Brain microvascular endothelial cell (primary cell): ENCODE data around the gene CLEC20A.

Experiments
- DNase-seq: peaks from one replicate; pipeline ENCODE4 v3.0.0-alpha.2; 2020
- H3K27ac ChIP-seq: fragments of 250-450 bp; sonication (Bioruptor Pico); 2 replicates; pipeline ENCODE4 v1.5.1; 2020; ENCODE audit warnings: mild to moderate bottlenecking, moderate library complexity
- H3K27me3 ChIP-seq: fragments of 250-450 bp; sonication (Bioruptor Pico); replicated peaks from 2 replicates; pipeline ENCODE4 v1.5.1; 2020; ENCODE audit warnings: mild to moderate bottlenecking
- H3K36me3 ChIP-seq: fragments of 250-450 bp; sonication (Bioruptor Pico); replicated peaks from 2 replicates; pipeline ENCODE4 v1.5.1; 2020; ENCODE audit warnings: mild to moderate bottlenecking
- H3K4me3 ChIP-seq: 2 replicates; pipeline ENCODE4 v1.5.1; 2011; ENCODE audit warnings: low read depth, mild to moderate bottlenecking, control low read depth, low read length, moderate library complexity
- in situ Hi-C: cut with HindIII; loops from 2 replicates; pipeline ENCODE4 v1.10.0; 2017; ENCODE audit warnings: low sequenced_read_pairs, low pct_ligation_motif_present
- TF ChIP-seq, protein P1 (sequence below): IDR thresholded peaks from 2 replicates; pipeline ENCODE4 v1.5.1; 2011; ENCODE audit warnings: low read depth, mild to moderate bottlenecking, moderate library complexity, low read length, control low read depth, inconsistent platforms; ENCODE audit errors: missing control alignments

The CLEC20A gene

DNA sequence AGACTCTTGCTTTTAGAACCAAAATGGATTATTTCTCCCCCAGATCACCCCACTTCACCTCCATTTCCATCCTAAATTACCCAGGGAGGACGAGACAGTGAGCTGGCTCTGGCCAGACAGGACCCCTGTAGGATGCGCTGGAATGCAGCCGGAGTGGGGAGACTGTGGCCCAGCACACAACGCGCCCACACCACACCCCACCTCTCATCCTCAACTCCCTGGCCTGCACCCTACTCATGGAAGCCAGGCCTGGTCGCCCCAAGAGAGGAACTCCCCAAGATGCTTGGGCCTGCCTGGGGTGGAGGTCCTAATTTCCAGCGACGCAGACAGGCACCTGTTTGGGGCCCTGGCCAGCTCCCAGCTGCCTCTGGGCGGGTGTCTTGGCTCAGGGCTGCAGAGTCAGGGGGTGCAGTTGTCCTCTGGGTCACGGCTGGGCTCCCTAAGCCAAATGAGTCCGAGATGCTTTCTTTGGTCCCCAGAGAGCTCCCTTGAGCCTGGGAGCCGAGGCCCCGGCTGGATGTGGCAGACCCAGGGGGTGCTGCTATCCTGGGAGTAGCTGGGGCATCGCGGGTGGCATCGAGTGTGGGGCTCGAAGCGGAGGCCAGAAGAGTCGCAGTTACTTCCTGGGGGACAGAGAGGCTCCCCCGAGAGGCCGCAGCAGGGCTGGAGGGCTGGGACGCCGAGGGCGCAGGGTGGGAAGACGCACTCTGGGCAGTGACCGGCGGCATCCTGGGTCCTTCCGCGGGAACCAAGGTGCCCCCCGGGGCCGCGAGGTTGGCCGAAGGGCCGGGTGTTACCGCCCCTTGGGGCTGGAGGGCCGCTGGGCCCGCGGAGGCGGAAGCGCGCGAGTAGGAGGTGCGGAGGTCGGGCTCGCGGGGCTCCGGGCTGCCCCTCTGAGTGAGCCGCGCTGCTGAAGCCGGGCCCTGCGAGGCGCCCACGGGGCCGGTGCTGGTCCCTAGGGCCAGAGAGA, 10.4 kb downstream of the CLEC20A start:
- in situ Hi-C loops, result no loop called here
- DNase-seq, result no peak
- H3K36me3 ChIP-seq, result no peaks in the 10 kb centered on the region
- H3K27me3 ChIP-seq, result no peaks in the 10 kb centered on the region
- H3K4me3 ChIP-seq, result peak overlapping the region; percentile 46
- no peak overlapping the region for H3K27ac ChIP-seq
- TF ChIP-seq, protein P1, sequence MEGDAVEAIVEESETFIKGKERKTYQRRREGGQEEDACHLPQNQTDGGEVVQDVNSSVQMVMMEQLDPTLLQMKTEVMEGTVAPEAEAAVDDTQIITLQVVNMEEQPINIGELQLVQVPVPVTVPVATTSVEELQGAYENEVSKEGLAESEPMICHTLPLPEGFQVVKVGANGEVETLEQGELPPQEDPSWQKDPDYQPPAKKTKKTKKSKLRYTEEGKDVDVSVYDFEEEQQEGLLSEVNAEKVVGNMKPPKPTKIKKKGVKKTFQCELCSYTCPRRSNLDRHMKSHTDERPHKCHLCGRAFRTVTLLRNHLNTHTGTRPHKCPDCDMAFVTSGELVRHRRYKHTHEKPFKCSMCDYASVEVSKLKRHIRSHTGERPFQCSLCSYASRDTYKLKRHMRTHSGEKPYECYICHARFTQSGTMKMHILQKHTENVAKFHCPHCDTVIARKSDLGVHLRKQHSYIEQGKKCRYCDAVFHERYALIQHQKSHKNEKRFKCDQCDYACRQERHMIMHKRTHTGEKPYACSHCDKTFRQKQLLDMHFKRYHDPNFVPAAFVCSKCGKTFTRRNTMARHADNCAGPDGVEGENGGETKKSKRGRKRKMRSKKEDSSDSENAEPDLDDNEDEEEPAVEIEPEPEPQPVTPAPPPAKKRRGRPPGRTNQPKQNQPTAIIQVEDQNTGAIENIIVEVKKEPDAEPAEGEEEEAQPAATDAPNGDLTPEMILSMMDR, result no peak

- Histone ChIP-seq H3K36me3 (no peaks in the 10 kb centered on the region), H3K27me3 (no peaks in the 10 kb centered on the region), H3K4me3 (no peak overlapping the region), H3K27ac (no peak overlapping the region)
- TF ChIP-seq, protein P1, result no peak
- no peak for DNase-seq
- in situ Hi-C loops, result no loop called here
Observed at GRCh38 chr1:178485541-178485981, 11.2 kb downstream of the CLEC20A start.

- TF ChIP-seq, protein P1, result no peak
- H3K27me3 ChIP-seq, result no peaks in the 10 kb centered on the region
- no peak overlapping the region for H3K4me3 ChIP-seq
- H3K27ac ChIP-seq, result no peak overlapping the region
- no peaks in the 10 kb centered on the region for H3K36me3 ChIP-seq
- in situ Hi-C loops, result no loop called here
- no peak for DNase-seq
Observed at GRCh38 chr1:178484698-178485225, 12.0 kb downstream of the CLEC20A start.

DNA sequence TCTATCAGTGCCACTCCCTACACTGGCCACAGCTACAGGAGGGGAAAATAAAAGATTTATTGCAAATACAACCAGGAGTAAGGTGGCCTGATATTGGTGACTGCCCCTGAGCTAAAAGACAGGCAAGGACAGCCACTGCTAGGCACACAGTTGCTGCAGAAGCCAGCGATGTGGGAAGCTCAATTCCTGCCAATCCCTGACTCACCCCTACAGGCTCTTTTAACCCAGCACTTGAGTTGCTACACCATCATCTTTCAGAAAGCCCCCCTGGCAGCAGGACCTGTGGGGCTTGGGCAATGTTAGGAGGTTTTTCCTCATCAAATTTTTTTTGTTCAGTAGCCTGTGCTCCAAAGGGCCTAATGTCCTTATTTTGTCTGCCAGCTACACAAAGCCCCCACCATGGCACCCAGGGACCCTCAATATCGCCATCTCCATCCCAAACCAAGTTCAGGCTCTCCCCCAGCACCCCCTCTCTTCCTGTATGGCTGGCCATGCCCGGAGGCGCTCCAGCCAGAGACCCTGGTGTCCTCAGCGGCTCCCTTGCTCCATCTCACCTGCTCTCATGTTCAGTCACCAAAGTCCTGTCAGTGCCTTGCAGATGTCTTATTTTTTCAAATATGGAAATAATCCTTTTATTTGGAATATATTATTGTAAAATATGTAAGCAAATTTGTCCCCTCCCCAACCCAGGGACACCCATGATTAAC, 13.4 kb downstream of the CLEC20A start:
- TF ChIP-seq, protein P1, result no peak
- Histone ChIP-seq H3K27me3 (no peaks in the 10 kb centered on the region), H3K36me3 (no peaks in the 10 kb centered on the region), H3K27ac (no peak overlapping the region), H3K4me3 (no peak overlapping the region)
- no peak for DNase-seq
- in situ Hi-C loops, result no loop called here

DNA sequence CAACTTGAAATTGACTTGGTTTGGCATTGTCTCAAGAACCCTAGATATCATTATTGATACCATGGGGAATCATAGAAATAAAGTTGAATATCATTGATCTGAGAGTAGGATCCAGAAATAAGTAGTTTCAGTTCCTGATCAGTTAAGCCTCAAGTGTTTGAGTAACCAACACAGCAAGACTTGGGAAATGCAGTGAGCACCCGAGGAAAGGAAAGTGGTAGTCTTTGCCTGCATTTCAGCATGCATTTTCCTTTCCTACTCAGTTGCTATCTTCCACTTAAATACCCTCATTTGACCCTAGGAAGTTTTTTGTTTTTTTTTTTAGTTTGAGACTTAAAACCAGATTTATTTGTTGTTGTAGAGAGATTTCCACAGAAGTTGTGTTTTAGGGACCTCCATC, 18.9 kb downstream of the CLEC20A start:
- no peak for DNase-seq
- Histone ChIP-seq H3K36me3 (peaks cover 12% of the 10 kb centered on the region), H3K4me3 (no peak overlapping the region), H3K27ac (no peak overlapping the region), H3K27me3 (no peaks in the 10 kb centered on the region)
- TF ChIP-seq, protein P1, result no peak
- in situ Hi-C loops, result no loop called here
